KMS-11 (cell line): ENCODE measurements around the gene TTLL11.

Experiments used
- H2AFZ ChIP-seq: fragments of 200-600 bp; sonication (generic); 2 replicates; pipeline ENCODE4 v1.6.1; 2016; ENCODE audit warnings: antibody characterized with exemption, mixed run types, low read depth
- H3K27ac ChIP-seq: fragments of 200-600 bp; sonication (generic); 2 replicates; pipeline ENCODE4 v1.6.1; 2016; ENCODE audit warnings: mild to moderate bottlenecking, mixed run types
- H3K27me3 ChIP-seq: fragments of 200-600 bp; sonication (generic); 2 replicates; pipeline ENCODE4 v1.6.1; 2017; ENCODE audit warnings: mild to moderate bottlenecking, low read depth, mixed run types, moderate library complexity; ENCODE audit not compliant: insufficient read depth
- H3K36me3 ChIP-seq: fragments of 200-600 bp; sonication (generic); 2 replicates; pipeline ENCODE4 v1.6.1; 2017; ENCODE audit warnings: mild to moderate bottlenecking, mixed run types; ENCODE audit not compliant: insufficient read depth
- H3K4me1 ChIP-seq: fragments of 200-600 bp; sonication (generic); 2 replicates; pipeline ENCODE4 v1.6.1; 2016; ENCODE audit warnings: mild to moderate bottlenecking, low read depth, mixed run types; ENCODE audit not compliant: poor library complexity, severe bottlenecking
- H3K4me2 ChIP-seq: fragments of 200-600 bp; sonication (generic); 2 replicates; pipeline ENCODE4 v1.7.0; 2016; ENCODE audit warnings: mild to moderate bottlenecking, mixed run types
- H3K4me3 ChIP-seq: fragments of 200-600 bp; sonication (generic); IDR thresholded peaks from 2 replicates; pipeline ENCODE4 v1.6.1; 2017; ENCODE audit warnings: low read depth, low read length, mixed read lengths; ENCODE audit not compliant: insufficient read depth
- H3K79me2 ChIP-seq: fragments of 200-600 bp; sonication (generic); 2 replicates; pipeline ENCODE4 v1.6.1; 2016; ENCODE audit warnings: low read depth, mixed run types; ENCODE audit not compliant: insufficient read depth
- H3K9ac ChIP-seq: fragments of 200-600 bp; sonication (generic); 2 replicates; pipeline ENCODE4 v1.6.1; 2016; ENCODE audit warnings: mild to moderate bottlenecking, mixed run types
- H4K20me1 ChIP-seq: fragments of 200-600 bp; sonication (generic); 2 replicates; pipeline ENCODE4 v1.6.1; 2016; ENCODE audit warnings: mild to moderate bottlenecking, mixed run types; ENCODE audit not compliant: insufficient read depth
- CTCF ChIP-seq: fragments of 200-600 bp; sonication (generic); conservative IDR thresholded peaks from 2 replicates; pipeline ENCODE4 v1.6.1; 2017; ENCODE audit warnings: low read depth, mild to moderate bottlenecking, antibody characterized with exemption, low read length, moderate library complexity, mixed read lengths

The TTLL11 gene

DNA sequence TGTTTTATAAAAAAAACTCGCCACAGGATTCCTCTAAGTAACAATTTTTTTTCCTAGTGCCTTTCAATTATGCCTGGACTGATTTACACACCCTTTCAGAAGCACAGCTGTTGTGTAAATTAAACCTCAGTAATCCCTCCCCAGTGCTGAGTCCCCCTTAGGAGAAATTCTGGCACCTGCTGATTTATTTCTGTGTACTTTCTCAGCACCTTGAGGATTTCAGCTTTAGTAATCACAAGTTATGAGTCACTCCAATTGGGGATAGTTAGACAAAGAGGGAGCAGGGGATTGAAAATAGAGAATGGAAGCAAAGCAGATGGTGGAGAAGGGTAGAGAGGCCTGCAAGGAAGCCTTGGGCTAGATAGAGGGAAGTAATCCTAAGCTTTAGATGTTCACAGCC is 171.7 kb downstream of the TTLL11 start:
- Histone ChIP-seq H4K20me1 (no peaks in the 10 kb centered on the region), H2AFZ (no peak overlapping the region), H3K4me3 (no peak overlapping the region), H3K27ac (no peak overlapping the region), H3K79me2 (no peaks in the 10 kb centered on the region), H3K27me3 (no peaks in the 10 kb centered on the region), H3K9ac (no peak overlapping the region), H3K36me3 (no peaks in the 10 kb centered on the region), H3K4me1 (no peaks in the 10 kb centered on the region), H3K4me2 (no peak overlapping the region)
- TF ChIP-seq CTCF: no peak

- H3K27ac ChIP-seq: no peak overlapping the region
- no peak overlapping the region for H3K4me3 ChIP-seq
- H3K36me3 ChIP-seq: no peaks in the 10 kb centered on the region
- H3K4me2 ChIP-seq: no peak overlapping the region
- no peak overlapping the region for H2AFZ ChIP-seq
- H4K20me1 ChIP-seq: no peaks in the 10 kb centered on the region
- no peaks in the 10 kb centered on the region for H3K27me3 ChIP-seq
- no peaks in the 10 kb centered on the region for H3K79me2 ChIP-seq
- H3K9ac ChIP-seq: no peak overlapping the region
- H3K4me1 ChIP-seq: no peaks in the 10 kb centered on the region
- TF ChIP-seq CTCF: no peak
Measured at GRCh38 chr9:121917375-121918335, 175.5 kb downstream of the TTLL11 start.

GRCh38 chr9:121915304-121915625 is 177.8 kb downstream of the TTLL11 start:
- Histone ChIP-seq H3K27ac (no peak overlapping the region), H4K20me1 (no peaks in the 10 kb centered on the region), H3K9ac (no peak overlapping the region), H3K79me2 (no peaks in the 10 kb centered on the region), H3K36me3 (no peaks in the 10 kb centered on the region), H3K27me3 (no peaks in the 10 kb centered on the region), H3K4me3 (no peak overlapping the region), H3K4me1 (no peaks in the 10 kb centered on the region), H3K4me2 (no peak overlapping the region), H2AFZ (no peak overlapping the region)
- TF ChIP-seq CTCF: no peak

- Histone ChIP-seq H3K4me1 (no peaks in the 10 kb centered on the region), H3K4me2 (no peak overlapping the region), H3K36me3 (no peaks in the 10 kb centered on the region), H3K27ac (no peak overlapping the region), H3K4me3 (no peak overlapping the region), H2AFZ (no peak overlapping the region), H3K79me2 (no peaks in the 10 kb centered on the region), H3K27me3 (no peaks in the 10 kb centered on the region), H4K20me1 (no peaks in the 10 kb centered on the region), H3K9ac (no peak overlapping the region)
- TF ChIP-seq CTCF: no peak
Measured at GRCh38 chr9:121914604-121915303, 178.4 kb downstream of the TTLL11 start.
